NB4 (cell line): ENCODE results near the gene ELMO3.

ENCODE experiments used
- DNase-seq: peaks from one replicate; pipeline ENCODE4 v3.0.0; 2010; ENCODE audit warnings: low read depth
- H3K4me3 ChIP-seq: one replicate; pipeline ENCODE4 v1.5.1; 2011; ENCODE audit warnings: mild to moderate bottlenecking, low read depth, low read length, moderate library complexity
- MYC ChIP-seq: IDR thresholded peaks from 2 replicates; pipeline ENCODE4 v1.6.1; 2011; ENCODE audit warnings: low read depth, low read length
- POLR2A ChIP-seq: IDR thresholded peaks from 2 replicates; pipeline ENCODE4 v1.6.1; 2011; ENCODE audit warnings: mild to moderate bottlenecking; ENCODE audit not compliant: insufficient read length; ENCODE audit errors: extremely low read depth
- TF ChIP-seq, protein P1 (sequence below): IDR thresholded peaks from one replicate; pipeline ENCODE4 v1.5.1; 2012; ENCODE audit warnings: low read depth, low read length
- TF ChIP-seq, protein P2 (sequence below): IDR thresholded peaks from 2 replicates; pipeline ENCODE4 v1.6.1; 2011; ENCODE audit warnings: low read depth, low read length

ELMO3 gene

DNA sequence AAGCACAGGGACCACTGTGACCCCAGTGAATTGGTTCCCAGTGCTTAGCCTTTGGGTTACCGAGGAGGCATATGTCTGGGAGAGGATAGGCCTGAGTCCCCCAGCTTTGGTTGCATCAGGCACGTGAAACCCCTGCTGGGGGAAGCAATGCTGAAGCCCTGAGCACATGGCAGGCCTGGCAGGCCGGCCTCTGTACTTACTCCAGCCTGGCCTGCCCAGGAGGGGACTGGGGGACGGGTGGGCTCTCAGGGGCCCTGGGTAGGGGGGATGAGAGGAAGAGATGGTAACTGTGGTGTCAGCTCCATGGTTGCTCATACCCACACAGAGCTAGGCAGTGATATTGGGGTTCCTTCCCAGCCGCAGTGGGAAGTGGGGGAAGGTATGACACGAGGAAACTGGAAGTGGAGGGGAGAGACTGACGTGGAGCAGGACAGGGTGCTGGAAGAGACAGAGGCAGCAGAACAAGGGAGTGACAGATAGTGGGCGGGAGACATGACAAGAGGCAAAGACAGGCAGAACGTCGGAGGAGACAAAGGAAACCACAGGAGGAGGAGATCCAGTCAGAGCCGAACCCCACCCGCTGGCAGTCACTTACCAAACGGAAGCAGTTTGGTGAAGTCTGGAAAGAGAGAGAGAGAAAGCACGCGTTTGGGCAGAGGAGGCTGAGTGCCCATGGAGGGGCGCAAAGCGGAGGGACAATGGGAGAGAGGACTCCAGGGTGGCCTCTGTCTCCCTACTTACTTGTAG, 37.1 kb downstream of the ELMO3 start:
- no peak overlapping the region for H3K4me3 ChIP-seq
- TF ChIP-seq, protein P1, sequence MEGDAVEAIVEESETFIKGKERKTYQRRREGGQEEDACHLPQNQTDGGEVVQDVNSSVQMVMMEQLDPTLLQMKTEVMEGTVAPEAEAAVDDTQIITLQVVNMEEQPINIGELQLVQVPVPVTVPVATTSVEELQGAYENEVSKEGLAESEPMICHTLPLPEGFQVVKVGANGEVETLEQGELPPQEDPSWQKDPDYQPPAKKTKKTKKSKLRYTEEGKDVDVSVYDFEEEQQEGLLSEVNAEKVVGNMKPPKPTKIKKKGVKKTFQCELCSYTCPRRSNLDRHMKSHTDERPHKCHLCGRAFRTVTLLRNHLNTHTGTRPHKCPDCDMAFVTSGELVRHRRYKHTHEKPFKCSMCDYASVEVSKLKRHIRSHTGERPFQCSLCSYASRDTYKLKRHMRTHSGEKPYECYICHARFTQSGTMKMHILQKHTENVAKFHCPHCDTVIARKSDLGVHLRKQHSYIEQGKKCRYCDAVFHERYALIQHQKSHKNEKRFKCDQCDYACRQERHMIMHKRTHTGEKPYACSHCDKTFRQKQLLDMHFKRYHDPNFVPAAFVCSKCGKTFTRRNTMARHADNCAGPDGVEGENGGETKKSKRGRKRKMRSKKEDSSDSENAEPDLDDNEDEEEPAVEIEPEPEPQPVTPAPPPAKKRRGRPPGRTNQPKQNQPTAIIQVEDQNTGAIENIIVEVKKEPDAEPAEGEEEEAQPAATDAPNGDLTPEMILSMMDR = no peak
- no peak for TF ChIP-seq MYC
- no peak for TF ChIP-seq POLR2A
- TF ChIP-seq, protein P2, sequence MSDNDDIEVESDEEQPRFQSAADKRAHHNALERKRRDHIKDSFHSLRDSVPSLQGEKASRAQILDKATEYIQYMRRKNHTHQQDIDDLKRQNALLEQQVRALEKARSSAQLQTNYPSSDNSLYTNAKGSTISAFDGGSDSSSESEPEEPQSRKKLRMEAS = no peak
- no peak for DNase-seq

DNA sequence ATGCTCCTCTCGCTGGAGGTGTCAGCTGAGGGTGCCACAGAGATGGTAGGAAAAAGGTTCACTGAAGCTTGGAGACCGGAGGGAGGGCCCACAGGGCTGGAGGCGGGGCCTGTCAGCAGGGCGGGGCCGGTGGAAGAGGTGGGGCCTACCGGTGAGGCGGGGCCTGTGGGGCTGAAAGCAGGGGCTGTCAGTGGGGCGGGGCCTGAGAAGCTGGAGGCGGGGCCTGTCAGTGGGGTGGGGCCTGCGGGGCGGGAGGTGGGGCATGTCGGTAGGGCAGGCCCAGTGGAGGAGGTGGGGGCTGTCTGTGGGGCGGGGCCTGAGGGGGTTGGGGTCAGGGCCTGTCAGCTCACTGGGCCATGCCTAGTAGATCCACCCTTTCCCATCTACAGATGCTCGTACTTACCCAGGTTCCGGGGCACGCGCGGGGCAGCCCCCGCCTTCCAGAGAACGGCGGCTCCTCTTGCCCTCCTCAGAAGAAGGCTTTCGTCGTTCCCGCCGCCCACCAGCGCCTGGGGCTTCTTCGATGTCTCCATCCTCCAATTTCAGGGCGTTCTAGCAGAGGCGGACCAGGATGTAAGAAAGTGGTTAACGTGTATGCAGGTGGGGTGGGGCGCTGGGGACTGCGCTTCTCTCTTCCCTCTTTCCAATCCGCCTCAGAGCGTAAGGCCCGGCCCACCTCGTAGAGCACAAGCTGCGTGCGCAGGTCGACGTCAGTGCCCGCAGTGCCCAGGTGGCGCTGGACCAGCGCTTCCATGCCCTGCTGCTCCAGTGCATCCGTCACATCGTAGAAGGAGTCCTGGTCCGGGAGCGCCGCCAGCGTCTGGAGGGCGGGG, 37.8 kb downstream of the ELMO3 start:
- DNase-seq = peak; percentile 71
- TF ChIP-seq, protein P2 = no peak
- TF ChIP-seq, protein P1 = no peak
- TF ChIP-seq POLR2A (no peak), MYC (no peak)
- H3K4me3 ChIP-seq = no peak overlapping the region

DNA sequence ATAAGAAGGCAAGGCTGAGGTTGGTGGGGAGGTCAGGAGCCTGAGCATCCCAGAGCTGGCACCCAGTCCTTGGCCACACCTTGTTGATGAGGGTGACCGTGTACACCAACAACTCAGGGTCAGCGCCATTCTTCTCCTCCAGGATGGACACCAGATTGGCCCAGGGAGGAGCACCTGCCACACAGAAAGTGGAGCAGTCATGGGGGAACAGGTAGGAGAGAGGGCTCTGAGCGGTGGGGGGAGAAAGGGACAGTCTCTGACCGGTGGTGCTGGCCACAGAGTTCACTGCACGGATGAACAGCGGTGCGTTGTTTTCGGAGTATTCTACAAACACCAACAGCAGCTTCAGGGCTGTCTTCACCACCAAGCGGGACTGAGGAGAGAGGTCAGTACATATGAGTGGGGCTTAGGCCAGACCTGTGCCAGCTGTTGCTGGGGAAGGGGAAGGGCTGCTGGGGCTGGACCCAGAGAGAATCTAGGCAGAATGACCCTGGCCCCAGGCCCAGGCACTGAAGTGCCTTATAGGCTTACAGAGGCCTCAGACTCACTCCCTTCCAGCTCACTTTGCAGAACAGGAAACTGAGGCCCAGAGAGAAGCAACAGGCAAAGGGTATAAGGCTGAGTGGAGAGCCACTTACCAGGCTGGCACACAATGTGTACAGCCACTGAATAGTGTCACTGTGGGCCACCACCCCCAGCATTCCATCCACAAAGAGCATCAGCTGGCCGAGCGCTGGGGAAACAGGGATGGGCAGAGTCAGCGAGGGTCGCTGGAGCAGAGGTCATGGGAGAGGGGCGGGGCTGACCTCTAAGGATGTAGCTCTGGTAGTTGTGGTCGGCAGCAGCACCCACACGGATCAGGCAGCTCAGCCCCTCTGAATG, 38.7 kb downstream of the ELMO3 start:
- TF ChIP-seq, protein P1 = no peak
- no peak for DNase-seq
- no peak overlapping the region for H3K4me3 ChIP-seq

- DNase-seq = no peak
- H3K4me3 ChIP-seq = no peak overlapping the region
- TF ChIP-seq POLR2A = no peak
- TF ChIP-seq, protein P1 = no peak
- TF ChIP-seq MYC = no peak
- TF ChIP-seq, protein P2 = no peak
Observed at GRCh38 chr16:67238278-67238575, 39.3 kb downstream of the ELMO3 start.

DNA sequence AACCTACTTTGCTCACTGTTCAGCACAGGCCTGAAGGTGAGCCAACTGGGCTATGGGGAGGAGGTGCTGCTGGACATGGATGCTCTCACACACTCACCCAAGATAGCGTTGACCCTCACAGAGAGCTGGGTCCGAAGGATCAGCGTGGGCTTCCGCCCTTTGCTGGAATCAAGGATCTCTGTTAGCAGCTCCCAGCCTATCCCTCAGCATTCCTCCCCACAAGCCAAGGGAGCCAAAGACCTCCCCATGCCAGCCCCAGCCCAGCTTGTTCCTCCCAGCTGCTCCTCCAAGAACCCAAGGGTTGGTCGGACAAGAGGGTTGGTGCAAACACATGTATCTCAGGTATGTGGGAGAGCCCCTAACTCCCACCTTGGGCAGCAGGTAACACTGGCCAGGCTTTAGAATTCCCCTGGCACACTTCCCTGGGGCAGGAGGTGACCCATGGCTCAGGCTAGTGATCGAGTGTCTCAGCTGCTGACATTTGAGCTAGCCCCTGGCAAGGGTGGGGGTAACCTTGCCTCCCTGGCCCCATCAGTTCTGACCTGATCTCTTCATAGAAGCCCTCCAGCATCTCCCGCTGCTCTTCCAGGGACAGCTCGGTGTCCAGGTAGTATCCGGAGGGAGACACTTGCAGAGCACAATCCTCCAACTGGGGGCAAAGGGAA, 40.0 kb downstream of the ELMO3 start:
- H3K4me3 ChIP-seq = no peak overlapping the region
- DNase-seq = no peak
- no peak for TF ChIP-seq POLR2A
- TF ChIP-seq, protein P1 = no peak
- no peak for TF ChIP-seq MYC
- TF ChIP-seq, protein P2 = no peak
